ENCODE measurements around the gene SHANK3.

SHANK3 gene

GRCh38 chr22:50708996-50709395 is 36.4 kb downstream of the SHANK3 start:
- DNase-seq (ENCODE audit: low spot score in 2 of 2) (no peak), ATAC-seq (replicated peaks; ENCODE audit: extremely low read depth, poor library complexity, severe bottlenecking) (no peak)
- Mint-ChIP-seq H3K9me3 (peaks cover 4% of the 10 kb centered on the region), H3K4me3 (no peak overlapping the region), H3K27ac (ENCODE audit: low read depth) (no peak overlapping the region), H3K27me3 (peaks cover 20% of the 10 kb centered on the region), H3K36me3 (ENCODE audit: insufficient read depth) (peaks cover 1% of the 10 kb centered on the region), H3K4me1 (no peaks in the 10 kb centered on the region)

GRCh38 chr22:50710221-50710620 is 37.6 kb downstream of the SHANK3 start:
- Mint-ChIP-seq H3K9me3 (peaks cover 4% of the 10 kb centered on the region), H3K4me1 (no peaks in the 10 kb centered on the region), H3K4me3 (no peak overlapping the region), H3K27ac (ENCODE audit: low read depth) (no peak overlapping the region), H3K27me3 (peaks cover 20% of the 10 kb centered on the region), H3K36me3 (ENCODE audit: insufficient read depth) (peaks cover 1% of the 10 kb centered on the region)
- ATAC-seq (replicated peaks; ENCODE audit: extremely low read depth, poor library complexity, severe bottlenecking) (no peak), DNase-seq (ENCODE audit: low spot score in 2 of 2) (no peak)

- DNase-seq (ENCODE audit: low spot score in 2 of 2), result no peak
- H3K36me3 Mint-ChIP-seq (ENCODE audit: insufficient read depth), result peaks cover 1% of the 10 kb centered on the region
- peaks cover 27% of the 10 kb centered on the region for H3K27me3 Mint-ChIP-seq
- ATAC-seq (replicated peaks; ENCODE audit: extremely low read depth, poor library complexity, severe bottlenecking), result no peak
- H3K9me3 Mint-ChIP-seq, result peaks cover 4% of the 10 kb centered on the region
- no peak overlapping the region for H3K4me3 Mint-ChIP-seq
- no peak overlapping the region for H3K27ac Mint-ChIP-seq (ENCODE audit: low read depth)
- H3K4me1 Mint-ChIP-seq, result no peaks in the 10 kb centered on the region
These were observed 38.3 kb downstream of the SHANK3 start for GRCh38 chr22:50710886-50711285.

GRCh38 chr22:50711446-50712340 is 39.1 kb downstream of the SHANK3 start:
- DNase-seq (ENCODE audit: low spot score in 2 of 2) (no peak), ATAC-seq (replicated peaks; ENCODE audit: extremely low read depth, poor library complexity, severe bottlenecking) (no peak)
- Mint-ChIP-seq H3K4me1 (no peaks in the 10 kb centered on the region), H3K9me3 (peaks cover 4% of the 10 kb centered on the region), H3K4me3 (no peak overlapping the region), H3K36me3 (ENCODE audit: insufficient read depth) (peaks cover 1% of the 10 kb centered on the region), H3K27ac (ENCODE audit: low read depth) (no peak overlapping the region), H3K27me3 (peaks cover 35% of the 10 kb centered on the region)

GRCh38 chr22:50712341-50713007 is 39.9 kb downstream of the SHANK3 start:
- no peaks in the 10 kb centered on the region for H3K4me1 Mint-ChIP-seq
- peaks cover 1% of the 10 kb centered on the region for H3K36me3 Mint-ChIP-seq (ENCODE audit: insufficient read depth)
- ATAC-seq (replicated peaks; ENCODE audit: extremely low read depth, poor library complexity, severe bottlenecking) (no peak), DNase-seq (ENCODE audit: low spot score in 2 of 2) (no peak)
- peaks cover 4% of the 10 kb centered on the region for H3K9me3 Mint-ChIP-seq
- no peak overlapping the region for H3K4me3 Mint-ChIP-seq
- no peak overlapping the region for H3K27ac Mint-ChIP-seq (ENCODE audit: low read depth)
- H3K27me3 Mint-ChIP-seq, result peaks cover 39% of the 10 kb centered on the region

- DNase-seq (ENCODE audit: low spot score in 2 of 2) (no peak), ATAC-seq (replicated peaks; ENCODE audit: extremely low read depth, poor library complexity, severe bottlenecking) (no peak)
- Mint-ChIP-seq H3K4me3 (no peak overlapping the region), H3K4me1 (no peaks in the 10 kb centered on the region), H3K36me3 (ENCODE audit: insufficient read depth) (peaks cover 1% of the 10 kb centered on the region), H3K27me3 (peaks cover 39% of the 10 kb centered on the region), H3K9me3 (peaks cover 4% of the 10 kb centered on the region), H3K27ac (ENCODE audit: low read depth) (no peak overlapping the region)
These were observed 40.4 kb downstream of the SHANK3 start for GRCh38 chr22:50713008-50713385.

GRCh38 chr22:50713571-50714056 is 41.0 kb downstream of the SHANK3 start:
- no peak for ATAC-seq (replicated peaks; ENCODE audit: extremely low read depth, poor library complexity, severe bottlenecking)
- no peak overlapping the region for H3K4me3 Mint-ChIP-seq
- DNase-seq (ENCODE audit: low spot score in 2 of 2), result no peak

GRCh38 chr22:50714150-50714549 is 41.5 kb downstream of the SHANK3 start:
- no peak for ATAC-seq (replicated peaks; ENCODE audit: extremely low read depth, poor library complexity, severe bottlenecking)
- H3K27ac Mint-ChIP-seq (ENCODE audit: low read depth), result no peak overlapping the region

More at GRCh38 chr22:50713571-50714056, 41.0 kb downstream of the SHANK3 start:
- Mint-ChIP-seq H3K27me3 (peaks cover 35% of the 10 kb centered on the region), H3K9me3 (peaks cover 4% of the 10 kb centered on the region), H3K36me3 (ENCODE audit: insufficient read depth) (peaks cover 1% of the 10 kb centered on the region), H3K27ac (ENCODE audit: low read depth) (no peak overlapping the region), H3K4me1 (no peaks in the 10 kb centered on the region)

GRCh38 chr22:50714631-50715179 is 42.1 kb downstream of the SHANK3 start:
- Mint-ChIP-seq H3K9me3 (peaks cover 4% of the 10 kb centered on the region), H3K27me3 (peaks cover 29% of the 10 kb centered on the region), H3K4me3 (no peak overlapping the region), H3K27ac (ENCODE audit: low read depth) (no peak overlapping the region), H3K36me3 (ENCODE audit: insufficient read depth) (peaks cover 1% of the 10 kb centered on the region), H3K4me1 (no peaks in the 10 kb centered on the region)
- no peak for ATAC-seq (replicated peaks; ENCODE audit: extremely low read depth, poor library complexity, severe bottlenecking)
- DNase-seq (ENCODE audit: low spot score in 2 of 2), result no peak

More at GRCh38 chr22:50714150-50714549, 41.5 kb downstream of the SHANK3 start:
- Mint-ChIP-seq H3K4me3 (no peak overlapping the region), H3K9me3 (peaks cover 4% of the 10 kb centered on the region), H3K27me3 (peaks cover 29% of the 10 kb centered on the region), H3K36me3 (ENCODE audit: insufficient read depth) (peaks cover 1% of the 10 kb centered on the region), H3K4me1 (no peaks in the 10 kb centered on the region)
- DNase-seq (ENCODE audit: low spot score in 2 of 2), result no peak

- no peak for DNase-seq (ENCODE audit: low spot score in 2 of 2)
- Mint-ChIP-seq H3K27me3 (peaks cover 29% of the 10 kb centered on the region), H3K4me1 (no peaks in the 10 kb centered on the region), H3K27ac (ENCODE audit: low read depth) (no peak overlapping the region), H3K36me3 (ENCODE audit: insufficient read depth) (peaks cover 1% of the 10 kb centered on the region), H3K9me3 (peaks cover 4% of the 10 kb centered on the region), H3K4me3 (no peak overlapping the region)
- no peak for ATAC-seq (replicated peaks; ENCODE audit: extremely low read depth, poor library complexity, severe bottlenecking)
These were observed 42.6 kb downstream of the SHANK3 start for GRCh38 chr22:50715250-50715649.

GRCh38 chr22:50715776-50716175 is 43.2 kb downstream of the SHANK3 start:
- Mint-ChIP-seq H3K4me3 (no peak overlapping the region), H3K27ac (ENCODE audit: low read depth) (no peak overlapping the region)
- no peak for ATAC-seq (replicated peaks; ENCODE audit: extremely low read depth, poor library complexity, severe bottlenecking)

GRCh38 chr22:50716290-50717024 is 43.8 kb downstream of the SHANK3 start:
- no peaks in the 10 kb centered on the region for H3K9me3 Mint-ChIP-seq
- H3K36me3 Mint-ChIP-seq (ENCODE audit: insufficient read depth), result no peaks in the 10 kb centered on the region
- no peak for DNase-seq (ENCODE audit: low spot score in 2 of 2)
- ATAC-seq (replicated peaks; ENCODE audit: extremely low read depth, poor library complexity, severe bottlenecking), result no peak
- no peaks in the 10 kb centered on the region for H3K4me1 Mint-ChIP-seq
- no peak overlapping the region for H3K27ac Mint-ChIP-seq (ENCODE audit: low read depth)
- peaks cover 29% of the 10 kb centered on the region for H3K27me3 Mint-ChIP-seq
- H3K4me3 Mint-ChIP-seq, result no peak overlapping the region

More at GRCh38 chr22:50715776-50716175, 43.2 kb downstream of the SHANK3 start:
- Mint-ChIP-seq H3K9me3 (peaks cover 3% of the 10 kb centered on the region), H3K36me3 (ENCODE audit: insufficient read depth) (no peaks in the 10 kb centered on the region), H3K27me3 (peaks cover 29% of the 10 kb centered on the region), H3K4me1 (no peaks in the 10 kb centered on the region)
- DNase-seq (ENCODE audit: low spot score in 2 of 2), result no peak
